Liver (tissue), 9 donors: ENCODE results near the gene NMB. TPM values are rescaled to one million over a fixed set of nuclear protein-coding genes. Genes with fewer than 3 reads are reported as not detected.

Experiments used
- DNase-seq: peaks from one replicate; pipeline ENCODE4 v3.0.0-alpha.2; 2017; ENCODE audit warnings: low spot score
- H3K27ac ChIP-seq, 2 donors: one replicate each; pipeline ENCODE4 v1.7.0; 2013; ENCODE audit warnings: inconsistent platforms in 2 of 2, low read length in 2 of 2, control low read depth in 1 of 2, low read depth in 1 of 2, mild to moderate bottlenecking in 1 of 2
- H3K27me3 ChIP-seq, 4 donors: one replicate each; pipeline versions ENCODE4 v1.6.1 to v1.7.0; 2013; ENCODE audit warnings: low read length in 3 of 4, inconsistent platforms in 1 of 4, mild to moderate bottlenecking in 1 of 4, moderate library complexity in 1 of 4; ENCODE audit not compliant: control insufficient read depth in 4 of 4, insufficient read depth in 4 of 4
- H3K36me3 ChIP-seq, 4 donors: one replicate each; pipeline versions ENCODE4 v1.6.1 to v1.7.0; 2013; ENCODE audit warnings: low read length in 3 of 4, mild to moderate bottlenecking in 3 of 4, low read depth in 1 of 4, moderate library complexity in 1 of 4; ENCODE audit not compliant: control insufficient read depth in 4 of 4, insufficient read depth in 3 of 4
- H3K4me1 ChIP-seq, 4 donors: one replicate each; pipeline versions ENCODE4 v1.6.1 to v1.7.0; 2013; ENCODE audit warnings: low read length in 3 of 4, mild to moderate bottlenecking in 3 of 4, moderate library complexity in 1 of 4; ENCODE audit not compliant: control insufficient read depth in 4 of 4, insufficient read depth in 4 of 4
- H3K4me3 ChIP-seq, 3 donors: one replicate each; pipeline versions ENCODE4 v1.6.1 to v1.7.0; 2013; ENCODE audit warnings: low read length in 3 of 3, control low read depth in 1 of 3, low read depth in 1 of 3, mild to moderate bottlenecking in 1 of 3
- H3K9ac ChIP-seq, 2 donors: one replicate each; pipeline ENCODE4 v1.7.0; 2013; ENCODE audit warnings: low read length in 2 of 2, mild to moderate bottlenecking in 2 of 2, moderate library complexity in 2 of 2, control low read depth in 1 of 2, low read depth in 1 of 2
- H3K9me3 ChIP-seq, 4 donors: one replicate each; pipeline versions ENCODE4 v1.6.1 to v1.7.0; 2013; ENCODE audit warnings: low read length in 3 of 4; ENCODE audit not compliant: control insufficient read depth in 4 of 4
- CTCF ChIP-seq: fragments of 150-350 bp; IDR thresholded peaks from 2 replicates; pipeline ENCODE4 v1.5.1; 2017; ENCODE audit warnings: improper control_type of control experiment, low read depth, low read length; ENCODE audit not compliant: missing input control
- FOXA1 ChIP-seq: IDR thresholded peaks from 2 replicates; pipeline ENCODE4 v1.6.1; 2016; ENCODE audit warnings: antibody characterized with exemption
- FOXA2 ChIP-seq: IDR thresholded peaks from 2 replicates; pipeline ENCODE4 v1.6.1; 2016; ENCODE audit warnings: antibody characterized with exemption
- GABPA ChIP-seq, 2 donors: IDR thresholded peaks in 1 of 2; conservative IDR thresholded peaks in 1 of 2; 2 replicates each; pipeline ENCODE4 v1.6.1; 2016; ENCODE audit warnings: antibody characterized with exemption in 2 of 2, mild to moderate bottlenecking in 1 of 2, moderate library complexity in 1 of 2
- HNF4A ChIP-seq, 2 donors: conservative IDR thresholded peaks; 2 replicates each; pipeline ENCODE4 v1.6.1; 2016; ENCODE audit warnings: antibody characterized with exemption in 2 of 2, mild to moderate bottlenecking in 2 of 2
- HNF4G ChIP-seq: IDR thresholded peaks from 2 replicates; pipeline ENCODE4 v1.6.1; 2016; ENCODE audit warnings: antibody characterized with exemption
- JUND ChIP-seq, 2 donors: IDR thresholded peaks; 2 replicates each; pipeline ENCODE4 v1.6.1; 2016; ENCODE audit warnings: antibody characterized with exemption in 2 of 2
- NR2F2 ChIP-seq: IDR thresholded peaks from 2 replicates; pipeline ENCODE4 v1.6.1; 2016; ENCODE audit warnings: antibody characterized with exemption
- RAD21 ChIP-seq, 2 donors: IDR thresholded peaks; 2 replicates each; pipeline ENCODE4 v1.6.1; 2016; ENCODE audit warnings: antibody characterized with exemption in 2 of 2, mild to moderate bottlenecking in 2 of 2
- RXRA ChIP-seq, 2 donors: IDR thresholded peaks; 2 replicates each; pipeline ENCODE4 v1.6.1; 2017 to 2018; ENCODE audit warnings: antibody characterized with exemption in 2 of 2, mild to moderate bottlenecking in 1 of 2
- SP1 ChIP-seq: IDR thresholded peaks from 2 replicates; pipeline ENCODE4 v1.6.1; 2018; ENCODE audit warnings: antibody characterized with exemption, mild to moderate bottlenecking
- TAF1 ChIP-seq: conservative IDR thresholded peaks from 2 replicates; pipeline ENCODE4 v1.6.1; 2016; ENCODE audit warnings: antibody characterized with exemption, mild to moderate bottlenecking
- YY1 ChIP-seq: IDR thresholded peaks from 2 replicates; pipeline ENCODE4 v1.6.1; 2016; ENCODE audit warnings: antibody characterized with exemption, mild to moderate bottlenecking
- WGBS: extraction: QIAGEN DNeasy Blood & Tissue Kit; methylation state at CpG from one replicate; pipeline ENCODE4 v1.1.7; 2013; 5-methylcytosine and 5-hydroxymethylcytosine counted together
- polyA plus RNA-seq, 2 donors: library from polyadenylated mRNA; stranded (reverse) in 1 of 2; unstranded in 1 of 2; fragments of 200-250 nt in 1 of 2; fragments of >200 nt in 1 of 2; fragmentation: Nextera tagmentation in 1 of 2; extraction: Ambion mirVana in 1 of 2; gene quantifications; one replicate each; pipeline versions ENCODE4 v1.2.1 to v1.2.3, GENCODE V29; 2013 to 2015
- total RNA-seq, 2 donors: library from RNA; depleted of rRNA; stranded (reverse); fragments of >200 nt; gene quantifications; one replicate each; pipeline ENCODE4 v1.2.3, GENCODE V29; 2014
- TF ChIP-seq, protein P1 (sequence below): IDR thresholded peaks from 2 replicates; pipeline ENCODE4 v1.6.1; 2016; ENCODE audit warnings: antibody characterized with exemption
- TF ChIP-seq, protein P2 (sequence below): IDR thresholded peaks from 2 replicates; pipeline ENCODE4 v1.6.1; 2016; ENCODE audit warnings: antibody characterized with exemption
- TF ChIP-seq, protein P3 (sequence below): IDR thresholded peaks from 2 replicates; pipeline ENCODE4 v1.6.1; 2016; ENCODE audit warnings: antibody characterized with exemption
- TF ChIP-seq, protein P4 (sequence below): IDR thresholded peaks from 2 replicates; pipeline ENCODE4 v1.6.1; 2016; ENCODE audit warnings: antibody characterized with exemption, mild to moderate bottlenecking
- donor health status: healthy.
- donor health status: healthy.
- donor health status: healthy.
- donor health status: healthy.
- donor health status: healthy.

Gene NMB
- total and polyA plus RNA-seq, 4 donors: 0.59 to 1.8 (median 1.1) TPM

DNA sequence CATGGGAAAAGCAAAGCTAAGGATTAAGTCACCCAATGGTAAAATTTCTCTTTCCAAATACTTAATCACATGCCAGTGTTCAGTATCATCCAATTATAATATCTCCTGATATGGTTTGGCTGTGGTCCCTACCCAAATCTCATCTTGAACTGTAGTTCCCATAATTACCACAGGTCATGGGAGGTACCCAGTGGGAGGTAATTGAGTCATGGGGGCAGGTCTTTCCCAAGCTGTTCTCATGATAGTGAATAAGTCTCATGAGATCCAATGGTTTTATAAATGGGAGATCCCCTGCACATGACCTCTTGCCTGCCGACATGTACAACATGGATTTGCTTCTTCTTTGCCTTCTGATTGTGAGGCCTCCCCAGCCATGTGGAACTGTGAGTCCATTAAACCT is 26.1 kb upstream of the NMB start:
- 95% methylated on average over 1 of the region's 1 CpG for WGBS
- no peak overlapping the region for H3K27ac ChIP-seq
- no peak overlapping the region for H3K4me3 ChIP-seq
- H3K27me3 ChIP-seq: no peaks in the 10 kb centered on the region
- TF ChIP-seq YY1 (no peak), FOXA2 (no peak), HNF4G (no peak), TAF1 (no peak), RXRA (IDR thresholded peaks at IDR 0.05) (no peak), NR2F2 (no peak), CTCF (no peak), SP1 (no peak), RAD21 (IDR thresholded peaks at IDR 0.05) (no peak)
- TF ChIP-seq, protein P1, sequence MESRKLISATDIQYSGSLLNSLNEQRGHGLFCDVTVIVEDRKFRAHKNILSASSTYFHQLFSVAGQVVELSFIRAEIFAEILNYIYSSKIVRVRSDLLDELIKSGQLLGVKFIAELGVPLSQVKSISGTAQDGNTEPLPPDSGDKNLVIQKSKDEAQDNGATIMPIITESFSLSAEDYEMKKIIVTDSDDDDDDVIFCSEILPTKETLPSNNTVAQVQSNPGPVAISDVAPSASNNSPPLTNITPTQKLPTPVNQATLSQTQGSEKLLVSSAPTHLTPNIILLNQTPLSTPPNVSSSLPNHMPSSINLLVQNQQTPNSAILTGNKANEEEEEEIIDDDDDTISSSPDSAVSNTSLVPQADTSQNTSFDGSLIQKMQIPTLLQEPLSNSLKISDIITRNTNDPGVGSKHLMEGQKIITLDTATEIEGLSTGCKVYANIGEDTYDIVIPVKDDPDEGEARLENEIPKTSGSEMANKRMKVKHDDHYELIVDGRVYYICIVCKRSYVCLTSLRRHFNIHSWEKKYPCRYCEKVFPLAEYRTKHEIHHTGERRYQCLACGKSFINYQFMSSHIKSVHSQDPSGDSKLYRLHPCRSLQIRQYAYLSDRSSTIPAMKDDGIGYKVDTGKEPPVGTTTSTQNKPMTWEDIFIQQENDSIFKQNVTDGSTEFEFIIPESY: no peak
- TF ChIP-seq, protein P2, sequence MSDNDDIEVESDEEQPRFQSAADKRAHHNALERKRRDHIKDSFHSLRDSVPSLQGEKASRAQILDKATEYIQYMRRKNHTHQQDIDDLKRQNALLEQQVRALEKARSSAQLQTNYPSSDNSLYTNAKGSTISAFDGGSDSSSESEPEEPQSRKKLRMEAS: no peak
- no peaks in the 10 kb centered on the region for H3K4me1 ChIP-seq
- DNase-seq: no peak
- H3K9ac ChIP-seq: no peak overlapping the region
- H3K36me3 ChIP-seq: peaks cover 2 to 21% (median 9%) of the 10 kb centered on the region in 4 donors
- no peaks in the 10 kb centered on the region for H3K9me3 ChIP-seq

DNA sequence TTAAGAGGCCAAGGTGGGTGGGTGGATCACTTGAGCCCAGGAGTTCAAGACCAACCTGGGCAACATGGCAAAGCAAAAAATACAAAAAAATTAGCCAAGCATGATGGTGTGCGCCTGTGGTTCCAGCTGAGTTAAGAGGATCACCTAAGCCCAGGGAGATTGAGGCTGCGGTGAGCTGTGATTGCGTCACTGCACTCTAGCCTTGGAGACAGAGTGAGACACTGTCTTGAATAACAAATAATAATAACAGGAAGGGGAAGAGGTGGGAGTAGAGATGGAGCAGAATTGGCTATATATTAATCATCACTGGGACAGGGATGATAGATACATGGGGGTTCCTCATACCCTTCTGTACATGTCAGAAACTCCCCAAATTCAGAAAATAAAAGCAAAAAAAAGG is 23.8 kb upstream of the NMB start:
- Histone ChIP-seq H3K9me3 (no peaks in the 10 kb centered on the region), H3K36me3 (peaks cover 2 to 14% (median 8%) of the 10 kb centered on the region in 4 donors), H3K9ac (no peak overlapping the region), H3K4me1 (no peaks in the 10 kb centered on the region), H3K4me3 (no peak overlapping the region), H3K27ac (no peak overlapping the region), H3K27me3 (no peaks in the 10 kb centered on the region)
- TF ChIP-seq RXRA (IDR thresholded peaks at IDR 0.05): no peak
- 90% methylated on average over 3 of the region's 3 CpGs for WGBS
- no peak for DNase-seq

DNA sequence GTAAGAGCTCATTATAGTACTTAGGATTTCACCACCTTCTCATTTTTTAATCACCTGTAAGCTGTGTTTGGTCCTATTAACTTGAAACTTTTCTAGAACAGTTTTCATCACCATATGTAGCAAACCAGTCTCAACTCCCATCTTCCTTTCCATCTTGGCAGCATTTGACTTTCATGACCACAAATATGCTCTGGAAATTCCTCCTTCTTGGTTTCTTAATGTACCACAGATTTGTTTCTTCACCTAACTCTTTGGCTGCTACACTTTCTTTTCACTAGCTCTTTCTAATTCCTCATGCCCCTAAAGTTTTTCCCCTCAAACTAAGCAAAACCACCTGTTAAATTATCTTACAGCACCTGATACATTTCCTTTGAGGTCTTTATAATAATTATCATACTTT is 13.2 kb upstream of the NMB start:
- Histone ChIP-seq H3K4me3 (no peak overlapping the region), H3K36me3 (peaks cover 3 to 22% (median 9%) of the 10 kb centered on the region in 4 donors), H3K9me3 (no peaks in the 10 kb centered on the region), H3K27ac (no peak overlapping the region), H3K9ac (no peak overlapping the region), H3K4me1 (peaks cover 0 to 10% (median 7%) of the 10 kb centered on the region in 4 donors), H3K27me3 (no peaks in the 10 kb centered on the region)
- no peak for DNase-seq
- TF ChIP-seq HNF4G (no peak), TAF1 (no peak), GABPA (IDR thresholded peaks at IDR 0.05 in 1 of 2, conservative IDR thresholded peaks at IDR 0.05 in 1 of 2) (no peak), FOXA2 (no peak), NR2F2 (no peak), JUND (IDR thresholded peaks at IDR 0.05) (no peak), HNF4A (conservative IDR thresholded peaks at IDR 0.05) (no peak), YY1 (no peak), CTCF (no peak), FOXA1 (no peak), RXRA (IDR thresholded peaks at IDR 0.05) (no peak), SP1 (no peak)
- TF ChIP-seq, protein P3, sequence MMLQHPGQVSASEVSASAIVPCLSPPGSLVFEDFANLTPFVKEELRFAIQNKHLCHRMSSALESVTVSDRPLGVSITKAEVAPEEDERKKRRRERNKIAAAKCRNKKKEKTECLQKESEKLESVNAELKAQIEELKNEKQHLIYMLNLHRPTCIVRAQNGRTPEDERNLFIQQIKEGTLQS: no peak
- TF ChIP-seq, protein P4, sequence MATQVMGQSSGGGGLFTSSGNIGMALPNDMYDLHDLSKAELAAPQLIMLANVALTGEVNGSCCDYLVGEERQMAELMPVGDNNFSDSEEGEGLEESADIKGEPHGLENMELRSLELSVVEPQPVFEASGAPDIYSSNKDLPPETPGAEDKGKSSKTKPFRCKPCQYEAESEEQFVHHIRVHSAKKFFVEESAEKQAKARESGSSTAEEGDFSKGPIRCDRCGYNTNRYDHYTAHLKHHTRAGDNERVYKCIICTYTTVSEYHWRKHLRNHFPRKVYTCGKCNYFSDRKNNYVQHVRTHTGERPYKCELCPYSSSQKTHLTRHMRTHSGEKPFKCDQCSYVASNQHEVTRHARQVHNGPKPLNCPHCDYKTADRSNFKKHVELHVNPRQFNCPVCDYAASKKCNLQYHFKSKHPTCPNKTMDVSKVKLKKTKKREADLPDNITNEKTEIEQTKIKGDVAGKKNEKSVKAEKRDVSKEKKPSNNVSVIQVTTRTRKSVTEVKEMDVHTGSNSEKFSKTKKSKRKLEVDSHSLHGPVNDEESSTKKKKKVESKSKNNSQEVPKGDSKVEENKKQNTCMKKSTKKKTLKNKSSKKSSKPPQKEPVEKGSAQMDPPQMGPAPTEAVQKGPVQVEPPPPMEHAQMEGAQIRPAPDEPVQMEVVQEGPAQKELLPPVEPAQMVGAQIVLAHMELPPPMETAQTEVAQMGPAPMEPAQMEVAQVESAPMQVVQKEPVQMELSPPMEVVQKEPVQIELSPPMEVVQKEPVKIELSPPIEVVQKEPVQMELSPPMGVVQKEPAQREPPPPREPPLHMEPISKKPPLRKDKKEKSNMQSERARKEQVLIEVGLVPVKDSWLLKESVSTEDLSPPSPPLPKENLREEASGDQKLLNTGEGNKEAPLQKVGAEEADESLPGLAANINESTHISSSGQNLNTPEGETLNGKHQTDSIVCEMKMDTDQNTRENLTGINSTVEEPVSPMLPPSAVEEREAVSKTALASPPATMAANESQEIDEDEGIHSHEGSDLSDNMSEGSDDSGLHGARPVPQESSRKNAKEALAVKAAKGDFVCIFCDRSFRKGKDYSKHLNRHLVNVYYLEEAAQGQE: no peak
